Activated CD4-positive, alpha-beta T cell treated with anti-CD3 and anti-CD28 coated beads, Interleukin-2, amount 10 ng/mL, durations not matched to agents 24 days and 14 days (primary cell): ENCODE results near the gene PNMA1. TPM values are rescaled to one million over a fixed set of nuclear protein-coding genes. Genes with fewer than 3 reads are reported as not detected.

Experiments used
- DNase-seq: peaks from one replicate; pipeline ENCODE4 v3.0.0; 2022
- H3K27ac Mint-ChIP-seq: one replicate; pipeline ENCODE4 v1.8.0; 2022; ENCODE audit warnings: mild to moderate bottlenecking, mixed read lengths
- H3K27me3 Mint-ChIP-seq: one replicate; pipeline ENCODE4 v1.8.0; 2022; ENCODE audit warnings: mixed read lengths
- H3K36me3 Mint-ChIP-seq: one replicate; pipeline ENCODE4 v1.8.0; 2022; ENCODE audit warnings: low read depth, mild to moderate bottlenecking, mixed read lengths
- H3K4me1 Mint-ChIP-seq: one replicate; pipeline ENCODE4 v1.8.0; 2021; ENCODE audit warnings: mixed read lengths
- H3K4me3 Mint-ChIP-seq: one replicate; pipeline ENCODE4 v1.8.0; 2022; ENCODE audit warnings: mild to moderate bottlenecking, moderate library complexity, mixed read lengths
- H3K9me3 Mint-ChIP-seq: one replicate; pipeline ENCODE4 v1.8.0; 2021; ENCODE audit warnings: mixed read lengths
- intact Hi-C: fragments of 100-400 bp; cut with micrococcal nuclease; formaldehyde crosslinking; loops from one replicate; pipeline ENCODE4 v1.15.1; 2023
- total RNA-seq: library from RNA; stranded (reverse); gene quantifications from 2 replicates; pipeline ENCODE4 v1.2.3, GENCODE V29; 2022

Gene PNMA1
- total RNA-seq, 1 donor from 2014 or later = 30.4 TPM

DNA sequence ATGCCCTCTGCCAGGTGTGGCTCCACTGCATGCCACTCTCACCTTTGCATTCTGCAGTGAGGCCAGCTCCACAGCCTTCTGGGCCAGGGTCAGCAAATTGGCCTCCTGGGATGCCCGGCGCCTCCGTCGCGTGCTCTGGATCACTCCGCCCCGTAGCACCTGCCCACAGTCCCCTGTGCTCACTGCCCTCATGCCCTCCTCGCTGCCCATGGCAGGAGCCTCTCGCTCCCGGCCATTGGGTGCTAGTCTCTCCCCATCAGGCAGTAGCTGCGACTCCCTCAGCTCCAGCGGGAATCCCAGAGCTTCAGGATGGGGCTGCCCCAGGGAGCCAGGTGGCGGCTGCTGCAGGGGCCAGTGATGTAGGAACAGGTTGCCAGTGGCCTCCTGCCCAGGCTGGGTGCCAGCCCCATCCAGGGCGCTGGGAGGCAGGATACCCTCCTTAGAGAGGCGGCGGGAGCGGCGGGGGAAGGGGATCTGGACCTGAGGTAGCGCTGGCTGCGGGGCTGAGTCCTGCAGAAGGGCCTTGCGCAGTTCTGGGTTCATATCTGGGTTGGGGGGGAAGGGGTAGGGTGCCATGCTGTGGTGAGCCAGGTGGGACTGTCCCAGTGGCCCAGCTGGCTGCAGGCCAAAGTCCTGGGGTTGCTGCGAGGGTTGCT lies 24.5 kb upstream of the PNMA1 start:
- Mint-ChIP-seq H3K27me3 (no peaks in the 10 kb centered on the region), H3K27ac (peak overlapping the region; percentile 34), H3K4me1 (peaks cover 48% of the 10 kb centered on the region), H3K9me3 (no peaks in the 10 kb centered on the region), H3K4me3 (no peak overlapping the region), H3K36me3 (peaks cover 43% of the 10 kb centered on the region)
- no peak for DNase-seq
- intact Hi-C loops = no loop called here

DNA sequence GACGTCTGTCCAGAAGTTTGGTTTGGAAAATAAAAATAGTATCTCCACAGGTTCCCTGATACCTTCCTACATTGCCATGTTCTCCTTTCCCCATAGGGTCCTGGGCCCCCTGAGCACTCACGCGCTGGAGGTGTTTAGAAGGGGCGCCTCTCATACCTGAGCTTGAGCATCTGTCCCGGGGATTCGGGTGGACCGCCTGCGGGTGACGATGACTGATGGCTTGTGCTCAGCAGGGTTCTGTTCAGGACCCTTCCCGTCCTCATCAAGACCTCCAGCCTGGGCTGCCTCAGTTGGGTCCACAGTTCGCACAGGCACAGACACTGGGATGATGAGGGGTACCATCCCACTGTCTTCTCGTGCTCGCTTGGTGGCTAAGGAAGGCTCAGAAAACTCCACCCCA lies 22.7 kb upstream of the PNMA1 start:
- no peak for DNase-seq
- H3K27me3 Mint-ChIP-seq = no peaks in the 10 kb centered on the region
- H3K4me3 Mint-ChIP-seq = no peak overlapping the region
- intact Hi-C loops = no loop called here
- H3K4me1 Mint-ChIP-seq = peaks cover 34% of the 10 kb centered on the region
- H3K27ac Mint-ChIP-seq = peak overlapping the region; percentile 12
- H3K9me3 Mint-ChIP-seq = no peaks in the 10 kb centered on the region
- H3K36me3 Mint-ChIP-seq = peaks cover 47% of the 10 kb centered on the region

GRCh38 chr14:73732006-73732405 lies 17.8 kb upstream of the PNMA1 start:
- Mint-ChIP-seq H3K4me1 (peaks cover 29% of the 10 kb centered on the region), H3K27me3 (no peaks in the 10 kb centered on the region), H3K36me3 (peaks cover 61% of the 10 kb centered on the region), H3K9me3 (no peaks in the 10 kb centered on the region), H3K27ac (peak overlapping the region; percentile 57), H3K4me3 (no peak overlapping the region)
- intact Hi-C loops = no loop called here
- DNase-seq = no peak

DNA sequence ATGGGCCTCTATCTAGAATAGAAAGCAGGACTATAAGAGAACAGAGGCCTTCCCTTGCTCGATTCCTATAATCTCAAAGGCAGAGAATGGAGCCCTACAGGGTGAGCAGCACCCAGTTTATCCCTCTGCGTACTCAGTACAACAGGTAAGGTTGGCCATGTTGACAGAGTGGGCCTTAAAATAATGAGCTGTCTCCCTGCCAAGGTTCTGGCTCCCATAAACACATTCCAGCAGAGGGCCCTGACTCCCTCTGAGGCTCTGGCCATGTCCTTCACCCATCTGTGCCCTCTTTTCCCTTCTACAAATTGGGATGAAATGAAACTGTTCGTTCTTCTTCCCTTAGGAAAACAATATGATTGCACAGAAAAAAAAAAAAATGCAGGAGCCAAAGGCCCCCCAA lies 16.9 kb upstream of the PNMA1 start:
- Mint-ChIP-seq H3K27ac (peak overlapping the region; percentile 5), H3K36me3 (peaks cover 57% of the 10 kb centered on the region), H3K4me3 (no peak overlapping the region), H3K27me3 (no peaks in the 10 kb centered on the region), H3K4me1 (peaks cover 32% of the 10 kb centered on the region), H3K9me3 (no peaks in the 10 kb centered on the region)
- DNase-seq = no peak
- intact Hi-C loops = no loop called here

GRCh38 chr14:73729556-73730265 lies 15.5 kb upstream of the PNMA1 start:
- DNase-seq = no peak
- Mint-ChIP-seq H3K9me3 (no peaks in the 10 kb centered on the region), H3K4me1 (peaks cover 33% of the 10 kb centered on the region), H3K4me3 (no peak overlapping the region), H3K27me3 (no peaks in the 10 kb centered on the region), H3K27ac (peak overlapping the region; percentile 83), H3K36me3 (peaks cover 55% of the 10 kb centered on the region)
- intact Hi-C loops = loop anchor here (2.0 to 5.0 kb wide), 2 partner anchors 158 to 309 kb away; partner anchors contain the start of gene ZNF410

DNA sequence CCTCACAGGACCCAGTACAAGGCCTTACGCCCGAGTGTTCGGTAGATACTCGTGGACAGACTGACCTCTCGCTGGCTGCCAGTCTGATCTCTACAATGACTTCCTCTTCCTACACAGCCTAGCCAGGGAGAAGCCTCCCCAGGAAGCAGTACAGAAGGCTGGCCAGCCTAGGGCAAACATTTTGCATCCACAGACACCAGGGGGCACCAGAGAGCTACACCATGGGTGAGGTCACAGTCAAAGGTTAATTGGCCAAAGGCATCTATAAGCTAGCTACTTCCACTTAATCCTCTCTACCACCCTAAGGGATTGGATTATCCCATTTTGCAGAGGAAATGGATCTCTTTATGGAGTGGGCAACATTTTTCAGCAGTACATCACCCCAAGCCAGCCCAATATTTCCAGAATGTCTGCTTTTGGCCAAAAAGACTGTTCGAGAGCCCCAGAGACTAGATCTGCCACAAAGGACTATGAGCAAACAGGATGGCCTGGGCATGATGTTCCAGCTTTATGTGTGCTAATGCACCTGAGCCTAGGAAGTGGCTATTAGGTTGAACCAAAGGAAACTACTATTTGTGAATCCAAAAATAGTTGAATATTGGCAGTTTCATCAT lies 14.6 kb upstream of the PNMA1 start:
- Mint-ChIP-seq H3K27me3 (no peaks in the 10 kb centered on the region), H3K9me3 (no peaks in the 10 kb centered on the region), H3K27ac (peak overlapping the region; percentile 83), H3K4me3 (peak overlapping the region; percentile 16), H3K36me3 (peaks cover 56% of the 10 kb centered on the region), H3K4me1 (peaks cover 29% of the 10 kb centered on the region)
- peak; percentile 96 for DNase-seq
- intact Hi-C loops = loop anchor here (1.0 to 5.0 kb wide), 6 partner anchors 13 to 310 kb away; partner anchors contain the start of gene ZNF410

- intact Hi-C loops = loop anchor here (5.0 kb wide), 1 partner anchor 160 kb away; the partner anchor contains the start of gene ZNF410
- DNase-seq = no peak
- H3K4me3 Mint-ChIP-seq = no peak overlapping the region
- H3K4me1 Mint-ChIP-seq = peaks cover 32% of the 10 kb centered on the region
- H3K27me3 Mint-ChIP-seq = no peaks in the 10 kb centered on the region
- peak overlapping the region; percentile 60 for H3K27ac Mint-ChIP-seq
- H3K9me3 Mint-ChIP-seq = no peaks in the 10 kb centered on the region
- H3K36me3 Mint-ChIP-seq = peaks cover 61% of the 10 kb centered on the region
These were observed 13.0 kb upstream of the PNMA1 start for GRCh38 chr14:73727166-73727565.

DNA sequence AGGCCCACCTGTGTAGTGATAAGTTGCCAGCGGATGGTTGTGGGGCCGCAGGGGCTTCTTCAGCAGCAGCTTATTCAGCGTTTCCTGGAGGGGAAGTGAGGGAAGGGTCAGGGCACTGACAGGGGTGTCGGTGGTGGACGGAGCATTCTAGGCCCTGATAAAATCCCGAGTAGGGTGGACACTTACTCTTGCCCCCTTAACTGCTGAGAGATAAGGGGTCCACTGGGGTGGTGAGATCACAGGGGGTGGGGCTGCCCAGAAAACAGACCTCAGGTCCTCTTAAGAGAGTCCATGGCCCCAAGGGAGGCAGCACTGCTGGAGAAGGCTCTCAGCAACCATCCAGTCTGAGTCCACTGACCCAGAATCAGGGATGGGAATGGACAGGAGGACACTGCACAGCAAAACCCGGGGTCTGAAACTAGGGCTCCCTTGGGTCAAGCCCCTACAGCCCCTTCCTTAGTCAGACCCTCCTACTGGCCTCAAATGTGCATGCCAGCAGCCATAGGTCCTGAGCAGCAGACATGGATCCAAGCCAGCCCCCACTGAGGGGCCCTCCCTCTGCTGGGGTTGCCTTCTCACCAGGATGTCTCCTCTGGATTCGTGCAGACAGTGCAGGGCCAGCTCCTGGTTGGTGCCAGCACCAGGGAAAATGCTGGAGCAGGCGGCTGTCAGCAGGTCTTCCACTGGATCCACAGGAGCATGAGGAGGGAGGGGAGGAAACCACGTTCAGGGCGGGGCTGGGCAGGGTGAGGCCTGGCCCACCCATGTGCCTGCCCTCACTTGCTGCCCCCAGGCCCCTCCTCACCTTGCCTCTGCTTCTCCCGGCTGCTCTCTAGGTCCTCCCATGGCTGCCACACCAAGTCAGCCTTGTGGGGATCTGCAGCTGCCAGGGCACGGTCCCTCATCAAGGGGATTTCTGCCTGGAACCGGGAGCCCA lies 12.1 kb upstream of the PNMA1 start:
- Mint-ChIP-seq H3K27me3 (no peaks in the 10 kb centered on the region), H3K27ac (peak overlapping the region; percentile 76), H3K9me3 (no peaks in the 10 kb centered on the region), H3K36me3 (peaks cover 63% of the 10 kb centered on the region), H3K4me1 (peaks cover 29% of the 10 kb centered on the region), H3K4me3 (no peak overlapping the region)
- no peak for DNase-seq
- intact Hi-C loops = loop anchor here (5.0 kb wide), 1 partner anchor 161 kb away; the partner anchor contains the start of gene ZNF410

DNA sequence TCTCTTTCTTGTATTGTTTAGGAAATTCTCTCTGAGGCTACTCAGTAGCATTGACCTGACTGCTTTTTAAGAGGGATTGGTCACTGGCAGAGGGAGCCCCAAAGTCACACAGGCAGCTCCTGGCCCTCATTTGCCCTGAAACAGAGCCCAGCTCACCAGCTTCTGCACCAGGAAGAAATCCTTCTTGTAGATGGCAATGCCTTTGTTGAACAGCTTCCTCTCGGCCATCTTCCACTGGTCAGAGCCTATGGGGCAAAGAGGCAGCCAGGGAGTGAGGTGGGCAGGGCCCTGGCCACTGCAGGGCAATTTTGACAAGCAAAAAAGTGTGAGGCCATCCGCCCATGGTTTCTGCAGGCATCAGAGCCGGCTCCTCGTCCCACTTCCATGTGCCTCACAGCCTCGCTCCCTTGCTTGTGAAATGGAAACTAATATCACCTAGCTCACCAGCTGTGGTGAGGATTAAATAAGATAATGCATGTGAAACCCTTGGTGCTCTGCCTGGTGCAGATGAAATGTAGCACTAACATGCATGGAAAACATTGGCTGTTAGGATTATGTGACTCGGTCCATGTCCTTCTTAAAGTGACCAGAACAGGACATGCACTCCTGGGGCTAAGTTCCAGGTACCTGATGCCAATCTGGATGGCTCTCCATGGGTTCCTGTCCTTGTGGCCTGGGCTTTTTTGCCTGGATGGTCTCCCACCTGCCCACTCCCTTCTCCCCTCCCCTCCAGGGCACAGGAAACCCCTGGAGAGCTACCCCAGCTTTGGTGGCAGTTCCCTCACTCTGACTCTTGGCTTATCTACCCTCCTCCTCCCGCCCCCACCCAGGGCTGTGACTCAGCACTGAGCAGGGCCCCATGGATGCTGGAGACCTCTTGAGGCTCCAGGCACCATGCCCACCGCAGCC lies 11.2 kb upstream of the PNMA1 start:
- Mint-ChIP-seq H3K27me3 (no peaks in the 10 kb centered on the region), H3K27ac (peak overlapping the region; percentile 76), H3K4me1 (peaks cover 29% of the 10 kb centered on the region), H3K4me3 (no peak overlapping the region), H3K36me3 (peaks cover 69% of the 10 kb centered on the region), H3K9me3 (no peaks in the 10 kb centered on the region)
- no peak for DNase-seq
- intact Hi-C loops = loop anchor here (5.0 kb wide), 1 partner anchor 162 kb away; the partner anchor contains the start of gene ZNF410

DNA sequence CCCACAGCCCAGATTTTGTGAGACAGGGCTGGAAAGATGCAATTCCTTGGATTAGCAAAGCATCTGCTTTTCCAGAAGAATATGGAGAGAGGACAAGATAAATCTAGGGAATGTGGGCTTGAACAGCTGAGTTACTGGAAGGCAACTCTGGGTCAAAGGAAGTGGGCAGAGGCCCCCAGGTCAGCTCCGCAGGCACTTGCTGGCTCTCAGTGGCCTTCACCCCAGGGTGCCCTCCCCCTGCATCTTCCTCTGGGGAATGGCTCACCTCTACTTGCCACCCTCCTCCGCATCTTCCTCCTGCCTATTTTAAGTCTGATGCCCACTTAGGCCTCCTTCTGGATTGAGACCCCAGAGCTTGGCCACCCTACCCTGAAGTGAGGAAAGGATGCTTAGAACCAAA lies 10.5 kb upstream of the PNMA1 start:
- no peak overlapping the region for H3K4me3 Mint-ChIP-seq
- H3K36me3 Mint-ChIP-seq = peaks cover 66% of the 10 kb centered on the region
- peaks cover 26% of the 10 kb centered on the region for H3K4me1 Mint-ChIP-seq
- H3K27me3 Mint-ChIP-seq = no peaks in the 10 kb centered on the region
- intact Hi-C loops = loop anchor here (5.0 kb wide), 1 partner anchor 163 kb away; the partner anchor contains the start of gene ZNF410
- no peaks in the 10 kb centered on the region for H3K9me3 Mint-ChIP-seq
- H3K27ac Mint-ChIP-seq = no peak overlapping the region
- DNase-seq = no peak

GRCh38 chr14:73723797-73724661 lies 9.8 kb upstream of the PNMA1 start:
- Mint-ChIP-seq H3K36me3 (peaks cover 65% of the 10 kb centered on the region), H3K4me3 (no peak overlapping the region), H3K27me3 (no peaks in the 10 kb centered on the region), H3K9me3 (no peaks in the 10 kb centered on the region), H3K27ac (peak overlapping the region; percentile 63), H3K4me1 (peaks cover 20% of the 10 kb centered on the region)
- DNase-seq = no peak
- intact Hi-C loops = no loop called here

GRCh38 chr14:73723406-73723796 lies 9.2 kb upstream of the PNMA1 start:
- no peaks in the 10 kb centered on the region for H3K27me3 Mint-ChIP-seq
- peak overlapping the region; percentile 63 for H3K27ac Mint-ChIP-seq
- intact Hi-C loops = no loop called here
- H3K4me3 Mint-ChIP-seq = no peak overlapping the region
- H3K4me1 Mint-ChIP-seq = peaks cover 14% of the 10 kb centered on the region
- H3K36me3 Mint-ChIP-seq = peaks cover 59% of the 10 kb centered on the region
- no peak for DNase-seq
- H3K9me3 Mint-ChIP-seq = no peaks in the 10 kb centered on the region
